Caco-2 (cell line): ENCODE results near the gene TMEM131L. TPM values are rescaled to one million over a fixed set of nuclear protein-coding genes. Genes with fewer than 3 reads are reported as not detected.

Experiments
- BruUV-seq: library from RNA; stranded (reverse); fragments of 400-500 nt; replicated peaks from 2 replicates; lab custom pipeline; 2021; lab: Mats Ljungman, UMichigan
- CTCF ChIA-PET: fragments of 300-600 bp; sonication (Branson Sonifier 250); formaldehyde crosslinking; loops from one replicate; lab custom pipeline; 2022; ENCODE audit warnings: antibody characterized with exemption; lab: Charles Lee
- POLR2A ChIA-PET: fragments of 300-600 bp; sonication (Branson Sonifier 250); formaldehyde crosslinking; loops from one replicate; lab custom pipeline; 2022; ENCODE audit warnings: antibody characterized with exemption; lab: Charles Lee
- DNase-seq, 2 experiments: peaks; one replicate each; pipeline versions ENCODE4 v3.0.0 to v3.0.0-alpha.2; 2020 to 2022
- H3K27me3 ChIP-seq: replicated peaks from 2 replicates; pipeline ENCODE4 v1.6.0; 2011; ENCODE audit warnings: low read length; ENCODE audit not compliant: control insufficient read depth, insufficient read depth
- H3K36me3 ChIP-seq: 2 replicates; pipeline ENCODE4 v1.5.1; 2011; ENCODE audit warnings: low read length; ENCODE audit not compliant: control insufficient read depth, insufficient read depth
- H3K4me1 ChIP-seq: fragments of 250-450 bp; sonication (Bioruptor Pico); 2 replicates; pipeline ENCODE4 v1.5.1; 2020; ENCODE audit warnings: mild to moderate bottlenecking
- H3K4me3 ChIP-seq: 2 replicates; pipeline ENCODE4 v1.5.1; 2011; ENCODE audit warnings: low read depth, mild to moderate bottlenecking, control low read depth, low read length
- H3K9me3 ChIP-seq: fragments of 250-450 bp; sonication (Bioruptor Pico); 2 replicates; pipeline ENCODE4 v1.5.1; 2020; ENCODE audit warnings: mild to moderate bottlenecking, moderate library complexity
- H3K27ac Mint-ChIP-seq: one replicate; pipeline ENCODE4 v1.8.0; 2022; ENCODE audit warnings: mixed read lengths; ENCODE audit not compliant: unreplicated experiment
- H3K27me3 Mint-ChIP-seq: one replicate; pipeline ENCODE4 v1.8.0; 2022; ENCODE audit warnings: mixed read lengths; ENCODE audit not compliant: insufficient read depth, unreplicated experiment
- H3K36me3 Mint-ChIP-seq: one replicate; pipeline ENCODE4 v1.8.0; 2022; ENCODE audit warnings: mild to moderate bottlenecking, mixed read lengths; ENCODE audit not compliant: insufficient read depth, unreplicated experiment
- H3K4me1 Mint-ChIP-seq: one replicate; pipeline ENCODE4 v1.8.0; 2022; ENCODE audit warnings: low read depth, mixed read lengths; ENCODE audit not compliant: unreplicated experiment
- H3K4me3 Mint-ChIP-seq: one replicate; pipeline ENCODE4 v1.8.0; 2022; ENCODE audit warnings: mild to moderate bottlenecking, moderate library complexity, mixed read lengths; ENCODE audit not compliant: unreplicated experiment
- H3K9me3 Mint-ChIP-seq: one replicate; pipeline ENCODE4 v1.8.0; 2022; ENCODE audit warnings: mixed read lengths; ENCODE audit not compliant: unreplicated experiment
- CTCF ChIP-seq, 2 experiments: fragments of 200-600 bp in 1 of 2; IDR thresholded peaks; 1 replicate in 1 of 2; 2 replicates in 1 of 2; pipeline versions ENCODE4 v1.5.1 to v1.8.0; 2011 to 2022; ENCODE audit warnings: antibody characterized with exemption in 1 of 2, control low read depth in 1 of 2, inconsistent platforms in 1 of 2, low read depth in 1 of 2, low read length in 1 of 2, mild to moderate bottlenecking in 1 of 2, moderate library complexity in 1 of 2; ENCODE audit not compliant: insufficient read depth in 1 of 2, severe bottlenecking in 1 of 2, unreplicated experiment in 1 of 2
- intact Hi-C: fragments of 100-400 bp; cut with micrococcal nuclease; formaldehyde crosslinking; loops from one replicate; pipeline ENCODE4 v1.10.0; 2022; ENCODE audit not compliant: unreplicated experiment
- total RNA-seq: library from RNA; stranded (reverse); gene quantifications from 2 replicates; pipeline ENCODE4 v1.2.3, GENCODE V29; 2022

Gene TMEM131L
- total RNA-seq, 1 experiment from 2014 or later = 20.8 TPM

GRCh38 chr4:153472122-153473037, 6.2 kb downstream of the TMEM131L start:
- no peaks in the 10 kb centered on the region for H3K36me3 ChIP-seq
- ChIA-PET CTCF (no interaction called here), POLR2A (no interaction called here)
- TF ChIP-seq CTCF (IDR thresholded peaks at IDR 0.05; ENCODE audit: insufficient read depth in 1 of 2, low read depth in 1 of 2, low read length in 1 of 2, severe bottlenecking in 1 of 2, unreplicated experiment in 1 of 2) = no peak
- Mint-ChIP-seq H3K36me3 (peaks cover 31% of the 10 kb centered on the region), H3K9me3 (no peaks in the 10 kb centered on the region), H3K4me3 (no peak overlapping the region), H3K27me3 (no peaks in the 10 kb centered on the region), H3K27ac (no peak overlapping the region), H3K4me1 (peaks cover 15% of the 10 kb centered on the region)
- H3K9me3 ChIP-seq = no peaks in the 10 kb centered on the region
- no peaks in the 10 kb centered on the region for H3K27me3 ChIP-seq
- no peak overlapping the region for H3K4me3 ChIP-seq
- no peak for DNase-seq
- peaks cover 9% of the 10 kb centered on the region for H3K4me1 ChIP-seq
- BruUV-seq = no TSS peak
- intact Hi-C loops = no loop called here

GRCh38 chr4:153474251-153474650, 8.1 kb downstream of the TMEM131L start:
- no peak overlapping the region for H3K4me3 Mint-ChIP-seq
- POLR2A ChIA-PET = no interaction called here
- intact Hi-C loops = no loop called here

More at GRCh38 chr4:153474251-153474650, 8.1 kb downstream of the TMEM131L start:
- Mint-ChIP-seq H3K27ac (no peak overlapping the region), H3K27me3 (no peaks in the 10 kb centered on the region), H3K4me1 (peaks cover 15% of the 10 kb centered on the region), H3K9me3 (no peaks in the 10 kb centered on the region), H3K36me3 (peaks cover 29% of the 10 kb centered on the region)
- H3K4me1 ChIP-seq = no peaks in the 10 kb centered on the region
- BruUV-seq = no TSS peak
- no peak for DNase-seq
- CTCF ChIA-PET = no interaction called here
- TF ChIP-seq CTCF (IDR thresholded peaks at IDR 0.05; ENCODE audit: insufficient read depth in 1 of 2, low read depth in 1 of 2, low read length in 1 of 2, severe bottlenecking in 1 of 2, unreplicated experiment in 1 of 2) = no peak
- H3K36me3 ChIP-seq = no peaks in the 10 kb centered on the region
- no peaks in the 10 kb centered on the region for H3K27me3 ChIP-seq
- H3K4me3 ChIP-seq = no peak overlapping the region
- no peaks in the 10 kb centered on the region for H3K9me3 ChIP-seq
